ES-I3 (cell line): Measurements from ENCODE around the gene DCDC1.
A peak's percentile ranks its signal among the peaks of the same experiment; 100 is the strongest.
"Not testable (repeated sequence)": the region's sequence is repeated elsewhere in the genome, so short reads cannot be mapped to it uniquely, and the experiment has no call there.

Experiments
- H3K36me3 ChIP-seq: 2 replicates; pipeline ENCODE4 v1.6.1; 2013; ENCODE audit warnings: mild to moderate bottlenecking, low read length, control low read depth, moderate library complexity; ENCODE audit not compliant: insufficient read depth
- H3K4me1 ChIP-seq: 2 replicates; pipeline ENCODE4 v1.6.1; 2013; ENCODE audit warnings: mild to moderate bottlenecking, control low read depth, low read length; ENCODE audit not compliant: insufficient read depth
- H3K9ac ChIP-seq: 2 replicates; pipeline ENCODE4 v1.6.1; 2013; ENCODE audit warnings: low read depth, mild to moderate bottlenecking, low read length, moderate library complexity
- H3K9me3 ChIP-seq: 2 replicates; pipeline ENCODE4 v1.6.1; 2013; ENCODE audit warnings: mild to moderate bottlenecking, low read length, moderate library complexity; ENCODE audit not compliant: control insufficient read depth, insufficient read depth

DCDC1 gene

DNA sequence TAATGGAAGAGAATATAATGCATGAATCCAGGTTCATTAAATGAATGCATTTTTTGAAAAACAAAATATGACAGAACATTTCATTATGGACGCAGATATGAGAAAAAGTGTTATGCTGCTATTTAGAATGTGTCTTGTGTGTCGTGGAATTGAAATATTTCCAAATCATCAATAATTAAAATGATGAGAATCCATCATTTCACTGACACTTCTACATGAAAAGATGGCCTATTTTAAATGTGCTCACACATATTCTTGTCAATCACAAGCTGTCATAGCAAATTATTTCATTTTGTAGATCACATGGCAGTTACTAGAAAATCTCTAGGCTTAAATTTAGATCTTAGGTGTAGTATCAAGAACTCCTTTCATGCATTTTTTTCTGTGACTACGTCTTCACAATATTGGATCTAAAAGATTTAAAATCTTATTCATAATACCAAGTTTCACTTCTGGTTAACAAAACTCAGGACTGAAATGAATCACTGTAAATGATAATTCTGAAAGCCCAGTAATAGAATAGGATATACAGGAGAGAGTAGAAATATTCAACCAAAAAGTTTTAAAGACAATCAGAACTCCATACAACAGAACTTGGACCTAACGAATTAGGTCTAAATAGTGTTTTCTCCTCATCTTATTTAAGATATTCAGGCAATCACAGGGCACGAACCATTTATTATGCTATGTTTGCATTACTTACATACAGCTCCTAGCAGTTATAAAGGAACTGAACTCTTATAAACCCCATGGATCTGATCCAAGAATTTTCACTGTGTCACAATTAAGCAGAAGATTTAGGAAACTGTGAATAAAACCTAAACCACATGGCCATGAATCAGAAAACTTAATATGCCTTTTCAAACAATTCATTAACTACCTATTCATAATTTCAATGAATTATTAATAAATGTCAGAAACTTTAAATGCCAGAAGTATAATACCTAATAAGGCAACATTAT, 67.7 kb downstream of the DCDC1 start:
- H3K4me1 ChIP-seq, result no peaks in the 10 kb centered on the region
- H3K9ac ChIP-seq, result no peak overlapping the region
- no peaks in the 10 kb centered on the region for H3K36me3 ChIP-seq
- no peaks in the 10 kb centered on the region for H3K9me3 ChIP-seq

DNA sequence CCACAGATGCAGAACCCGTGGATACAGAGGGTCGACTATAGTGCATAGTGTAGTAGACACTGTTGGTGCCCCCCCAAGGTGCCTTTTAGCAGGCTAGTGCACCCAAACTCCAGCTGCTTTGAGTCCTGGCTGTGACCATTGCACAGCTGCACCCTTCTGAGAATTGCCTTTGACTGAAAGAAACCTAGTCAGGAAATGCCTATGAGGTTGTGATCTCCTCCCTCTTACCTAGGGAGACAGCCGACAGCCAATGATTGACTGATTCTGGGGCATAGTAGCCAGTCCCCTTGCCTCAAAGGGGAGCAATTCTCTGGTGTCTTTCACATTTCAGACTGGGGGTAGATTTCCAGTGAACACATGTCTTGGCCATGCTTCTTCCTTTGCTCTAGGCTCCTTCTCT, 74.2 kb downstream of the DCDC1 start:
- Histone ChIP-seq H3K36me3 (no peaks in the 10 kb centered on the region), H3K4me1 (no peaks in the 10 kb centered on the region), H3K9ac (no peak overlapping the region), H3K9me3 (no peaks in the 10 kb centered on the region)

DNA sequence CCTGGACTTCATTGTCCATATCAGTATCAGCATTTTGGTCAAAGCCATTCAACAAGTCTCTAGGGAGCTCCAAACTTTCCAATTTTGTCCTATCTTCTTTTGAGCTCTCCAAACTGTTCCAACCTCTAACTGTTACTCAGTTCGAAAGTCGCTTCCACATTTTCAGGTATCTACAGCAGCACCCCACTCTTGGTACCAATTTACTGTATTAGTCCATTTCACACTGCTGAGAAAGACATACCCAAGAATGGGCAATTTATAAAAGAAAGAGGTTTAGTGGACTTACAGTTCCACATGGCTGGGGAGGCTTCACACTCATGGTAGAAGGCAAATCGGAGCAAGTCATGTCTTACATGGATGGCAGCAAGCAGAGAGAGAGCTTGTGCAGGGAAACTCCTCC, 96.0 kb downstream of the DCDC1 start:
- H3K36me3 ChIP-seq, H3K9ac ChIP-seq, H3K4me1 ChIP-seq: not testable (repeated sequence)
- H3K9me3 ChIP-seq, result 0 out of 2 replicates have a peak, but pooled peaks cover 12% of the 10 kb centered on the region

DNA sequence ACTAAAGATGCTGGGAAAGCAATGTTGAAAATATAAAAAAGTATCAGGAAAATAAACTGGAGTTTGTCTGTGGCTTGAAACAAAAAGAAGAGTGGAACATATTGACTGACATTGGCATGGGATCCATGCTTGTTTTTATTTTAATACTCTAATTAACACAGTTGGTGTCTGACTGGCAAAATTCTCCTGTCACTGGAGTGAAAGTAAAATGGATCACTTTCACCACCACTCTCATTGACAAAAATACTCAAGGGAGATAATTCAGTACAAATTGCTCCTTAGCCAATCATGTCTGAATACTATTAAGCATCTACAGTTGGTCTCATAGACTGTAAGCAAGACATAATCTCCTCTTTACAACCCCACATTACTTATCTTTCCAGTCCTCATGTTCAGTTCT, 101.8 kb downstream of the DCDC1 start:
- no peak overlapping the region for H3K9ac ChIP-seq
- H3K9me3 ChIP-seq, result peaks cover 4% of the 10 kb centered on the region; the same call in 1 of the 2 replicates
- H3K4me1 ChIP-seq, result no peaks in the 10 kb centered on the region
- no peaks in the 10 kb centered on the region for H3K36me3 ChIP-seq

DNA sequence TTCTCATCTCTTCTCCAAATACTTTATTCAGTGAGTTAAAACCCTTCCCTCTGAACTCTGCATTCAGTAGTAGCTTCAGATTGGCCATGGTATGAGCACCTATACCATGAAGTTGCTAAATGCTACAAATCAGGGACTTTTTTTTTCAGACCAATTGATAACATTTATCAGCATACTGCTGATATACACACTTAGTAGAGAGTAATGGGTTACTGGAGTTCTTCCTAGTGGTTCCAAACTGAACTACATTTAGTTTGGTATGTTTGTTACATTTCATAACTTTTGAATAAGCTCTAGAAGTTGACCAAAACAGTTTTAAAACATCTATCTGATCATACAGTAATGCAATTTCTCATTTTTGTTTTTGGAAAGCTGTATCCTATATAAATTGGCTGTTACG, 104.7 kb downstream of the DCDC1 start:
- Histone ChIP-seq H3K9me3 (no peaks in the 10 kb centered on the region; the same call in 1 of the 2 replicates), H3K36me3 (no peaks in the 10 kb centered on the region), H3K9ac (no peak overlapping the region), H3K4me1 (no peaks in the 10 kb centered on the region)

DNA sequence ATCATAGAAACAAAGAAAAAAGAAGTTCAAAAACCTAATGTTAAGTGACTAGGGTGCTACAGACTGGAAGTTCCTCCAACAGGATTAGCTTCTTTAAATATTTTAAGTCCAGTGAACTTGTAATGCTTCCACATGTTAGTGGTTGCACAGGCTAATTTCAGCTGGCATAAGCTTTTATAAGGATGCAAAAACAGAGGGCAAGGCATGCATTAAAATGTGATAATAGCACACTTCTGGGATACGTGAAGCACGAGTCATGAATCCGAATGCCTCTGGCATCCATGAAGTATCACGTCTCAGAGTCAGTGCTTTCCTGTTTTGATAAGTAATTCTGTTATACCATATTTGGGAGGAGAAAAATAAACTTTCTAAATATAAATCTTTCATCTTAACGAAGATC, 106.8 kb downstream of the DCDC1 start:
- Histone ChIP-seq H3K9ac (no peak overlapping the region), H3K4me1 (no peaks in the 10 kb centered on the region), H3K36me3 (no peaks in the 10 kb centered on the region), H3K9me3 (no peaks in the 10 kb centered on the region; the same call in 1 of the 2 replicates)

DNA sequence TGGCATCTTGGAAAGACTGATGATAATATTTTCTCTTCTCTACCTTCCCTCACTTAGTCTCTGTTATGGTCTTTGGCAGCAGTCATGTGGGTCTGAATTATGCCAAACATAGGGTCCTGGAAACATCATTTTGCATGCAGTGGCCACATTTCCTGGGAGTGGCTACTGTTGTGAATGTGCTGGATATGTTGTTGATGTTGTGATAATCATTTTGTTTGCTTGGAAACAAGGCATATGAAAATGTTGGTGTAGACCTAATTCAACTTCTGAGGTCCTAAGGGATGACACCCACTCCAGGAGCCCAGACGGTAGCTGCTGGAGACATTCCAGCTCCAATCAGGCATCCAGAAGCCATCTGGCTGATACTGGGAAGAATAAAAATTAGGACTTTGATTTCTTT, 109.7 kb downstream of the DCDC1 start:
- no peak overlapping the region for H3K9ac ChIP-seq
- no peaks in the 10 kb centered on the region for H3K36me3 ChIP-seq
- H3K4me1 ChIP-seq, result no peaks in the 10 kb centered on the region
- no peaks in the 10 kb centered on the region for H3K9me3 ChIP-seq

DNA sequence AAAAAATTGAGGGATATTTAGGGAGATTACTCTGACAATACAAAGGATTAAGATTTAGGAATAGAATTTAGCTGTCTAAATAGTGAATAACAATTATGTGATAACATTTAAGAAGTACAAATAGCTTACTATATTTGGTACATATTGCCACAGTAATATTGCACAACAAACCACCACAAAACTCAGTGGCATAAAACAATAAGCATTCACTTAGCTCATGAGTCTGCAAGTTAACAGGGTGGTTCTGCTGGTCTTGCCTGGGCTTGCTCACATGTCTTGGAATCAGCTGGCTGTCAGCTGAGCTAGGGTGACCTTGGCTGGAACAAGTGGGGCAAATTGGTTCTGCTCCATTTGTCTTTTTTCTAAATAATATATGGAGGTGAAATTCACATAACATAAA, 115.1 kb downstream of the DCDC1 start:
- Histone ChIP-seq H3K9ac (no peak overlapping the region), H3K4me1 (no peaks in the 10 kb centered on the region), H3K36me3 (no peaks in the 10 kb centered on the region), H3K9me3 (no peaks in the 10 kb centered on the region)

DNA sequence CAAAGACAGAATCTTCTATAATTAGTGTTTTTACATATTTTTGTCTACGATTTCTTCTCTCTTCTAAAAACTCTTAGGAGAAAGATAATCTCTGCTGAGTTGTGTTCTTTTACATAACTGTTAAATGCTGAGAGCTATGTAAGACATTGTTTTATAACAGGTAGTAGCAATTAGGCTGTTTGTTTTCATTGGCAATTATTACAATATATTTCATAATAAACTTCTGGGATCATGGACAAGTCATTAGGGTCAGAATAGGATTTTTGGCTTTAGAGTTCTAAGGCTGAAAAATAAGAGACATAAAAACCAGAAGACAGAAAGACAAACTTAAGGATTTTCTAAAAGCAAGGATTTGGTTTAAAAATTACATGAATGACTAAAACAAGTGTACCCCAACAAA, 120.8 kb downstream of the DCDC1 start:
- Histone ChIP-seq H3K36me3 (no peaks in the 10 kb centered on the region), H3K9ac (no peak overlapping the region), H3K9me3 (no peaks in the 10 kb centered on the region), H3K4me1 (no peaks in the 10 kb centered on the region; the same call in 1 of the 2 replicates)

DNA sequence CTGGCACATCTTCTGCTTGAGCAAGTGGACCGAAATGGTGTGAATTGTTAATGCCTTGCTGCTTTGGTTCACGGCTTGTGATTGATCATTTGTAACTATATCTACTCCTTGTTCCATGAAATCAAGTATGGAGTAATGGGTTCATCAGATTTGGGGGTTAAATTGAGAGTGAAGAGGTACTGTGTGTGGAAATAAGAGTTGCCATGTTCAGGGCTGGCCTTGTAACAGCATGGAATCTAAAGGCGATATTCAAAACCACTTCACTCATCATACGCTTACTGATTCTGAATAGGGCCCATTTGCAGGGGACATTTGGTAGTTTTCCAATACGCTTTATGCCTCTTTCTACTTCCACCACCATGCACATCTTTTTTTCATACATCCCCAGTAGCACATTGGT, 122.2 kb downstream of the DCDC1 start:
- Histone ChIP-seq H3K4me1 (peaks cover 3% of the 10 kb centered on the region; the same call in 1 of the 2 replicates), H3K9me3 (no peaks in the 10 kb centered on the region), H3K9ac (no peak overlapping the region), H3K36me3 (no peaks in the 10 kb centered on the region)

DNA sequence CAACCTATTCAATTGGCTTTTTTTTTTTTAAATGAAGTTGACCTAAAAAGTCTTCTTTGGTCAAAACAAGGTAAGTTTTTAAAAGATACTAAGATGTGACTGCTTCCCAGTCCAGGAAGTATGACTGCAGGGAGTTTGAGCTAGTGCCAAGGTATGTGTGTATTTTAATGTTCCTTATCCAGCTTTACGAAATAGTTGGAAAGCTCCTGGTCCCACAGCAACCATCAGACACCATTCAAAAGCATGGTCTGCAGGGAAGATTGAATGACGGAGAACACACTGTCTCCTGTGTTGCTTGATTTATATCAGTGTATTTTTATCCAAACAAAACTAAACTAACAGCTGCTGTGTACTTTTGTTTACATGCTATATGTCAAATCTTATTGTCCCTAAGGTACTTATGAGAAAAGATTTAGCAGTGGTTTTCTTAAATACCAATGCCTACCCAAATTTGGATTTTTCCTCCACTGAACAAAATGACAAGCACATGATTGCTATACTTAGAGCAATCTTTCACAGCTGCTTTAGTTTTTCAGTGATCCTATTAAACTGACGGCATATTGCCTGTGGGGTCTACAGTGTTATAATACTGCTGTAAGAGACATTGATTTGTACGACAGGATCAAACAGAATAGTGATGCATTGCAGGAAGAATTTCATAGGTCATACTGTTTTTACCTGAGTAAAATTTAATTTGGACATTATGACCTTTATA, 122.9 kb downstream of the DCDC1 start:
- H3K36me3 ChIP-seq, result no peaks in the 10 kb centered on the region
- H3K9me3 ChIP-seq, result no peaks in the 10 kb centered on the region
- H3K9ac ChIP-seq, result no peak overlapping the region
- peaks cover 10% of the 10 kb centered on the region; the same call in 1 of the 2 replicates for H3K4me1 ChIP-seq

DNA sequence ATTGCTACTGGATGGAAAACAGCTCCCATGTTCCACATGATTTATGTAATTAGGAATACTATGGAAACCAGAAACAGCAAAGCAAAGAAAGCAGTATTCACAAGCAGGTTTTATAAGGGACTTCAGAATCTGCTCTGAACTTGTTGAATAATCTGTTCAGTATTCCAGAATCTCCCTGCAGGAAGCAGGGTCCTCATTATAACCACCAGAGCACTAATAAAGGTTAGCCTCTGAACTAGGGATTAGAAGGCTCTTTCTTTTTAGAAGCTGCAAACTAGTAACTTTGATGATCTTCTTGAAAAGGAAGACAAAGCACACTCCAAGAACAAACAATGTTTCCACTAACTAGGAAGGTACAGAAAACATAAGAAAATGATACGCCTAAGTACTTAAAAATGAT, 125.8 kb downstream of the DCDC1 start:
- Histone ChIP-seq H3K9me3 (no peaks in the 10 kb centered on the region), H3K36me3 (no peaks in the 10 kb centered on the region), H3K9ac (no peak overlapping the region), H3K4me1 (peaks cover 13% of the 10 kb centered on the region; the same call in 1 of the 2 replicates)

DNA sequence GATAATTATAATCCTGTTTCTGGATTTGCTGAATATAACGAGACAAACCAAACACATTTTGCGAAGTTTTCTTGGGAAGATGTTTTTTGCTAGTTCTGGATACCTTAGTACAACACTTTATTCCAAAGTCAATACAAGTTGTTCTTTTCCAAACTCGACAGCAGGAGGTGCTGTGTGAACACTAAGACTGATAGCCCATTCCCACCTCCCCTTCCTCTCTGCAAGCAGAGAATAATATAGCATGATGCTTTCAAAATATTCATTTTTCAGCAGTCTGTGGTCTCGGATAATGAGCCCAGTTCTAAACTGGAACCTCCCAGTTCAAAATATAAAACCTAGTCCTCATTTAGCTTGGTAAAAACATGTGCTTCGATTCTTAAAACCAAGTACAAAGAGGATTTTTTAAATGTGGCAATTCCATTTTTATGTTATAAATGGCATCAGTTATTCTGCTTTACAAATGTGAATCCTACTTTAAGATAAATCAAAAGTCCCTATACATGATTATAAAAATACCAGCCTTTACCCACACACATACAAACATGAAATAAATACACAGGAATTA, 129.1 kb downstream of the DCDC1 start:
- Histone ChIP-seq H3K9me3 (no peaks in the 10 kb centered on the region), H3K36me3 (no peaks in the 10 kb centered on the region), H3K4me1 (peaks cover 21% of the 10 kb centered on the region), H3K9ac (no peak overlapping the region)

DNA sequence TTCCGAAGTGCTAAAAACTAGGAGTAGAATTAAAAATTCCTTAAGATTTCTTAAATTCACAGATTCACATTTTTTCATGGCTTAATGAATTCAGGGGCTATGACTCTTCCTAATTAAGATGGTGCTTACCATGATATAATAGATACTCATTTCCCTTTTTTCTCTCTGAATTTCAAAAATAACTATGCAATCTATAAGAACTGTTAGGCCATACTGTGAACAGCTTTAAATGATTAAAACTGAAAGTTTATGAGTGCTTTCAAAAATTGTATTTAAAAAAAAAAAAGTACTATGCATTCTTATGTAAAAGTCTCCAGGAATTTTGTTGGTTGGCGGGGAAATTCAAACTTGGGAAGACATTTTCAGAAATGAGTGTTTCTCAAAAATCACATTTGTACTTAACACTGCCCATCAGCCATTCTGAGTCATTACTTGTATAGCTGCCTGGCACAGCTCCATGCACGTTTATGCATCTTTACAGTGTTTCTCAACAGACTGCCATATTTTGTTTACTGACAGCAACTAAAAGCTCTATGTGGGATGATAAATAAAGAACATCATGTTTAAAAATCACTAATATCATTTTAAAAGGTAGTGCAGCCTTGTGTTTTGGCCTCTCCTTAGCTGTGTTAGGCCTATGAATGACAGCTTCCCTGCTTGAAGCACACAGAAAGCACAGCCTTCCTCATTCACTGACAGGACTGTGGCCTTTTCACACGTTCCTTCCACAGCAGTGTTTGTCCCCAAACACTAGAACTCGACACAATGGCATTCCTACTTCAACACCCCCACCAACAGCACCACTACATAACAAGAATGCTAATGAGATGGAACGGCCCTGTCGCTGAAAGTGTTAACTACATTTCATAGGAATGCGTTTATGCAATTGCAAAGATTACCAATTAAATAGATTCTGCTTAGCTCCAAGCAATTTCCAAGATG, 131.4 kb downstream of the DCDC1 start:
- peak overlapping the region; percentile 21; the same call in 1 of the 2 replicates for H3K9ac ChIP-seq
- H3K9me3 ChIP-seq, result no peaks in the 10 kb centered on the region
- no peaks in the 10 kb centered on the region for H3K36me3 ChIP-seq
- H3K4me1 ChIP-seq, result peaks cover 21% of the 10 kb centered on the region
